IMR-90 (cell line): ENCODE measurements around the gene DENND1B. TPM values are rescaled to one million over a fixed set of nuclear protein-coding genes. Genes with fewer than 3 reads are reported as not detected.

Experiments
- ATAC-seq: fragments of 200-7000 bp; cut with Tn5 transposase; 2 replicates; pipeline ENCODE4 v1.9.1; 2020; ENCODE audit warnings: low read depth, mild to moderate bottlenecking, moderate library complexity
- BruUV-seq: library from RNA; stranded (reverse); fragments of 400-500 nt; replicated peaks from 2 replicates; lab custom pipeline; 2021; lab: Mats Ljungman, UMichigan
- CTCF ChIA-PET: fragments of 300-600 bp; formaldehyde crosslinking; extraction: SDS; loops from one replicate; lab custom pipeline; 2021; ENCODE audit warnings: antibody characterized with exemption; lab: Yijun Ruan, JAX
- POLR2A ChIA-PET: fragments of 300-600 bp; sonication (Branson Sonifier 250); formaldehyde crosslinking; loops from one replicate; lab custom pipeline; 2022; ENCODE audit warnings: antibody characterized with exemption; ENCODE audit not compliant: unreplicated experiment; lab: Charles Lee
- DNase-seq: peaks from one replicate; pipeline ENCODE4 v3.0.0; 2013
- H2AFZ ChIP-seq: replicated peaks from 2 replicates; pipeline ENCODE3; 2013; ENCODE audit warnings: low read length, mild to moderate bottlenecking; ENCODE audit not compliant: poor library complexity
- H2AK5ac ChIP-seq: 2 replicates; pipeline ENCODE4 v1.6.1; 2013; ENCODE audit warnings: low read depth, low read length, inconsistent platforms
- H2AK9ac ChIP-seq: replicated peaks from 2 replicates; pipeline ENCODE3; 2013; ENCODE audit warnings: mild to moderate bottlenecking, low read depth, low read length, moderate library complexity; ENCODE audit not compliant: poor library complexity
- H2BK120ac ChIP-seq: 2 replicates; pipeline ENCODE4 v1.6.1; 2013; ENCODE audit warnings: low read depth, low read length, inconsistent platforms
- H2BK15ac ChIP-seq: 3 replicates; pipeline ENCODE4 v1.6.1; 2013; ENCODE audit warnings: low read depth, low read length, inconsistent platforms
- H2BK20ac ChIP-seq: 2 replicates; pipeline ENCODE4 v1.6.1; 2013; ENCODE audit warnings: low read depth, mild to moderate bottlenecking, inconsistent platforms, low read length, moderate library complexity
- H2BK5ac ChIP-seq: 2 replicates; pipeline ENCODE4 v1.6.1; 2013; ENCODE audit warnings: mild to moderate bottlenecking, low read depth, low read length, inconsistent platforms; ENCODE audit not compliant: poor library complexity, severe bottlenecking
- H3K14ac ChIP-seq: replicated peaks from 2 replicates; pipeline ENCODE4 v1.6.1; 2013; ENCODE audit warnings: low read depth, low read length, inconsistent platforms
- H3K18ac ChIP-seq: 2 replicates; pipeline ENCODE4 v1.6.1; 2013; ENCODE audit warnings: low read depth, low read length, control low read depth
- H3K23ac ChIP-seq: 2 replicates; pipeline ENCODE4 v1.6.1; 2013; ENCODE audit warnings: low read depth, low read length, inconsistent platforms
- H3K27ac ChIP-seq: 2 replicates; pipeline ENCODE4 v1.5.1; 2013; ENCODE audit warnings: mild to moderate bottlenecking, control low read depth, low read length; ENCODE audit not compliant: insufficient read depth
- H3K27me3 ChIP-seq: 2 replicates; pipeline ENCODE4 v1.6.1; 2013; ENCODE audit warnings: low read length; ENCODE audit not compliant: control insufficient read depth, insufficient read depth
- H3K36me3 ChIP-seq: 2 replicates; pipeline ENCODE4 v1.6.1; 2013; ENCODE audit warnings: low read length, mixed read lengths; ENCODE audit not compliant: control insufficient read depth, insufficient read depth
- H3K4ac ChIP-seq: 2 replicates; pipeline ENCODE4 v1.6.1; 2013; ENCODE audit warnings: low read depth, low read length, inconsistent platforms
- H3K4me1 ChIP-seq: 2 replicates; pipeline ENCODE4 v1.6.1; 2013; ENCODE audit warnings: low read length, mixed read lengths; ENCODE audit not compliant: control insufficient read depth, insufficient read depth
- H3K4me2 ChIP-seq: 2 replicates; pipeline ENCODE4 v1.6.1; 2013; ENCODE audit warnings: low read depth, mild to moderate bottlenecking, control low read depth, low read length, moderate library complexity
- H3K4me3 ChIP-seq: 2 replicates; pipeline ENCODE4 v1.5.1; 2013; ENCODE audit warnings: low read depth, mild to moderate bottlenecking, control low read depth, low read length, moderate library complexity; ENCODE audit not compliant: insufficient read depth
- H3K56ac ChIP-seq: 2 replicates; pipeline ENCODE4 v1.6.1; 2013; ENCODE audit warnings: low read length, inconsistent platforms; ENCODE audit not compliant: insufficient read depth; ENCODE audit errors: extremely low read depth
- H3K79me1 ChIP-seq, 2 experiments: 2 replicates each; pipeline ENCODE4 v1.6.1; 2013; ENCODE audit warnings: low read length in 2 of 2, inconsistent platforms in 1 of 2, low read depth in 1 of 2
- H3K9ac ChIP-seq: 2 replicates; pipeline ENCODE4 v1.6.1; 2013; ENCODE audit warnings: low read depth, low read length, control low read depth
- H3K9me1 ChIP-seq: 2 replicates; pipeline ENCODE4 v1.6.1; 2013; ENCODE audit warnings: low read length, inconsistent platforms; ENCODE audit not compliant: insufficient read depth
- H3K9me3 ChIP-seq: 2 replicates; pipeline ENCODE4 v1.6.1; 2013; ENCODE audit warnings: low read length; ENCODE audit not compliant: control insufficient read depth, insufficient read depth
- H4K20me1 ChIP-seq: 2 replicates; pipeline ENCODE4 v1.6.1; 2013; ENCODE audit warnings: low read length, inconsistent platforms; ENCODE audit not compliant: insufficient read depth
- H4K5ac ChIP-seq: 2 replicates; pipeline ENCODE4 v1.6.1; 2013; ENCODE audit warnings: mild to moderate bottlenecking, low read depth, low read length, control low read depth
- H4K8ac ChIP-seq, 2 experiments: 2 replicates each; pipeline ENCODE4 v1.6.1; 2013; ENCODE audit warnings: low read depth in 2 of 2, low read length in 2 of 2, control low read depth in 1 of 2, inconsistent platforms in 1 of 2
- H4K91ac ChIP-seq: 2 replicates; pipeline ENCODE4 v1.6.1; 2013; ENCODE audit warnings: low read depth, low read length, inconsistent platforms; ENCODE audit not compliant: insufficient read depth
- CEBPB ChIP-seq: IDR thresholded peaks from 2 replicates; pipeline ENCODE4 v1.6.1; 2012; ENCODE audit warnings: low read depth, low read length, improper control_type of control experiment
- CTCF ChIP-seq: conservative IDR thresholded peaks from 2 replicates; pipeline ENCODE4 v1.5.1; 2012; ENCODE audit warnings: mild to moderate bottlenecking, low read depth, low read length, improper control_type of control experiment
- MAFK ChIP-seq: IDR thresholded peaks from 2 replicates; pipeline ENCODE4 v1.6.1; 2012; ENCODE audit warnings: low read depth, low read length, improper control_type of control experiment
- MAZ ChIP-seq: IDR thresholded peaks from 2 replicates; pipeline ENCODE4 v1.6.1; 2012; ENCODE audit warnings: low read depth, mild to moderate bottlenecking, low read length, improper control_type of control experiment, moderate library complexity, borderline replicate concordance
- MXI1 ChIP-seq: IDR thresholded peaks from 2 replicates; pipeline ENCODE4 v1.6.1; 2012; ENCODE audit warnings: low read depth, mild to moderate bottlenecking, low read length, moderate library complexity, borderline replicate concordance
- POLR2A ChIP-seq: IDR thresholded peaks from 2 replicates; pipeline ENCODE4 v1.6.1; 2012; ENCODE audit warnings: mild to moderate bottlenecking, low read depth, low read length
- USF2 ChIP-seq: fragments of 150-350 bp; IDR thresholded peaks from 2 replicates; pipeline ENCODE4 v1.6.1; 2017; ENCODE audit warnings: mild to moderate bottlenecking, antibody characterized with exemption, low read length, low read depth
- WGBS, 2 experiments: methylation state at CpG; one replicate each; pipeline versions ENCODE4 v1.1.5 to v1.1.7; 2013; ENCODE audit warnings: missing lambda C conversion rate in 2 of 2; ENCODE audit not compliant: insufficient read length in 1 of 2; ENCODE audit errors: extremely low coverage in 2 of 2; 5-methylcytosine and 5-hydroxymethylcytosine counted together
- dilution Hi-C: fragments of 300-500 bp; cut with HindIII; formaldehyde crosslinking; loops from one replicate; pipeline ENCODE4 v1.14.3; 2018; ENCODE audit warnings: low sequenced_read_pairs; ENCODE audit not compliant: unreplicated experiment
- in situ Hi-C: fragments of 300-500 bp; cut with MboI; formaldehyde crosslinking; loops from 3 replicates; pipeline ENCODE4 v1.14.3; 2019; ENCODE audit warnings: low sequenced_read_pairs, inconsistent platforms, mixed read lengths
- intact Hi-C: fragments of 100-400 bp; cut with micrococcal nuclease; formaldehyde crosslinking; loops from 2 replicates; pipeline ENCODE4 v1.10.0; 2022
- polyA plus RNA-seq, 3 experiments: library from polyadenylated mRNA; depleted of rRNA; stranded (reverse); fragments of >200 nt; gene quantifications; 2 replicates each; pipeline ENCODE4 v1.2.3, GENCODE V29; 2012; ENCODE audit warnings: low replicate concordance in 1 of 3
- total RNA-seq: library from RNA; depleted of rRNA; stranded (reverse); fragments of >200 nt; gene quantifications from 2 replicates; pipeline ENCODE4 v1.2.3, GENCODE V29; 2012

DENND1B gene
- total and polyA plus RNA-seq, 2 of the 4 experiments (the other 2 are of a cell fraction) = 4.0 to 24.2 TPM

- peak overlapping the region; percentile 100 for H2BK120ac ChIP-seq
- peaks cover 17% of the 10 kb centered on the region for H3K4me1 ChIP-seq
- peak overlapping the region; percentile 74 for H3K14ac ChIP-seq
- 0 out of 4 replicates have a peak, but pooled peaks cover 0 to 13% of the 10 kb centered on the region in 2 experiments for H3K79me1 ChIP-seq
- no peak overlapping the region for H3K4me3 ChIP-seq
- peak overlapping the region; percentile 99 for H2BK20ac ChIP-seq
- peak overlapping the region; percentile 66 for H3K27ac ChIP-seq
- H3K9me1 ChIP-seq = peaks cover 20% of the 10 kb centered on the region; the same call in 1 of the 2 replicates
- ChIA-PET CTCF (interaction anchor here (1.4 kb wide), 1 partner anchor 20 kb away, joined by 3 read pairs; no protein-coding TSS in a partner anchor), POLR2A (no interaction called here)
- peak overlapping the region; percentile 68 for H2BK5ac ChIP-seq
- H3K56ac ChIP-seq = peak overlapping the region; percentile 86; the same call in 1 of the 2 replicates
- H2AK5ac ChIP-seq = peak overlapping the region; percentile 93
- H3K9ac ChIP-seq = no peak overlapping the region
- intact Hi-C loops = no loop called here
- TF ChIP-seq CEBPB (no peak), MAFK (no peak), CTCF (no peak), MAZ (no peak), MXI1 (no peak), USF2 (no peak), POLR2A (no peak)
- no peaks in the 10 kb centered on the region for H4K20me1 ChIP-seq
- peak overlapping the region; percentile 71 to 88; a peak in 3 of 4 replicates for H4K8ac ChIP-seq
- peak overlapping the region; percentile 76 for H4K5ac ChIP-seq
- no CpG with 5 or more reads among the region's 3 CpGs for WGBS, 2 experiments
- peak; percentile 25; the same call in 1 of the 2 replicates for ATAC-seq
- peak overlapping the region; percentile 97 for H3K4ac ChIP-seq
- dilution Hi-C loops = no loop called here
- H3K9me3 ChIP-seq = no peaks in the 10 kb centered on the region
- no TSS peak for BruUV-seq
- H2AK9ac ChIP-seq = peak overlapping the region; percentile 31
- H3K4me2 ChIP-seq = no peak overlapping the region
- peak overlapping the region; percentile 99 for H4K91ac ChIP-seq
- H2BK15ac ChIP-seq = peak overlapping the region; percentile 93; the same call in 2 of the 3 replicates
- peak overlapping the region; percentile 10 for H3K18ac ChIP-seq
- H3K23ac ChIP-seq = peak overlapping the region; percentile 86
- no peaks in the 10 kb centered on the region for H3K36me3 ChIP-seq
- peak overlapping the region; percentile 60 for H2AFZ ChIP-seq
- peak; percentile 13 for DNase-seq
- no peaks in the 10 kb centered on the region for H3K27me3 ChIP-seq
- in situ Hi-C loops = no loop called here
Observed at GRCh38 chr1:197788741-197789739, 13.8 kb upstream of the DENND1B start.
